ENCODE measurements around the gene ZDHHC6.
"Not testable (repeated sequence)": the region's sequence is repeated elsewhere in the genome, so short reads cannot be mapped to it uniquely, and the experiment has no call there.

The ZDHHC6 gene

GRCh38 chr10:112446855-112447619 lies at the start of gene ZDHHC6, which contains the start of gene VTI1A:
ZDHHC6 (minus strand) TSS chr10:112446914; CDS start chr10:112445436, 1,478 bp downstream.
VTI1A (plus strand) TSS chr10:112447215; CDS start chr10:112447374, 159 bp downstream.
- DNase-seq = peak; percentile 87

GRCh38 chr10:112492736-112493135 lies 46.0 kb upstream of the ZDHHC6 start:
- no peak for DNase-seq

GRCh38 chr10:112491144-112491543 lies 44.4 kb upstream of the ZDHHC6 start:
- DNase-seq = no peak

GRCh38 chr10:112490545-112490944 lies 43.8 kb upstream of the ZDHHC6 start:
- DNase-seq = no peak

- no peak for DNase-seq
Observed at GRCh38 chr10:112487964-112488363, 41.2 kb upstream of the ZDHHC6 start.

GRCh38 chr10:112484399-112484798 lies 37.7 kb upstream of the ZDHHC6 start:
- DNase-seq = no peak

GRCh38 chr10:112481602-112482001 lies 34.9 kb upstream of the ZDHHC6 start:
- DNase-seq = no peak

GRCh38 chr10:112475575-112476218 lies 29.0 kb upstream of the ZDHHC6 start:
- peak; percentile 2 for DNase-seq

GRCh38 chr10:112471878-112472487 lies 25.3 kb upstream of the ZDHHC6 start:
- DNase-seq = peak; percentile 54

- no peak for DNase-seq
Observed at GRCh38 chr10:112467541-112468075, 20.9 kb upstream of the ZDHHC6 start.

GRCh38 chr10:112466802-112467201 lies 20.1 kb upstream of the ZDHHC6 start:
- no peak for DNase-seq

- no peak for DNase-seq
Observed at GRCh38 chr10:112465299-112465883, 18.7 kb upstream of the ZDHHC6 start.

GRCh38 chr10:112464074-112464473 lies 17.4 kb upstream of the ZDHHC6 start:
- not testable (repeated sequence) for DNase-seq

- DNase-seq = no peak
Observed at GRCh38 chr10:112461029-112461887, 14.5 kb upstream of the ZDHHC6 start.

GRCh38 chr10:112460366-112460765 lies 13.7 kb upstream of the ZDHHC6 start:
- no peak for DNase-seq

- DNase-seq = no peak
Observed at GRCh38 chr10:112456533-112456932, 9.8 kb upstream of the ZDHHC6 start.

GRCh38 chr10:112454910-112455779 lies 8.4 kb upstream of the ZDHHC6 start:
- no peak for DNase-seq

- no peak for DNase-seq
Observed at GRCh38 chr10:112448888-112449287, 2.2 kb upstream of the ZDHHC6 start.

GRCh38 chr10:112447620-112447928 lies 860 bp upstream of the ZDHHC6 start:
- no peak for DNase-seq

GRCh38 chr10:112446055-112446854 lies 459 bp downstream of the ZDHHC6 start:
- peak; percentile 11 for DNase-seq
